Ishikawa (cell line): ENCODE results near the gene ACOD1.

Source experiments
- CEBPB ChIP-seq: IDR thresholded peaks from 2 replicates; pipeline ENCODE4 v1.6.1; 2012
- CREB1 ChIP-seq: IDR thresholded peaks from 2 replicates; pipeline ENCODE4 v1.6.1; 2012; ENCODE audit warnings: low read depth
- EGR1 ChIP-seq: IDR thresholded peaks from 2 replicates; pipeline ENCODE4 v1.6.1; 2012
- EP300 ChIP-seq: IDR thresholded peaks from 2 replicates; pipeline ENCODE4 v1.6.1; 2012; ENCODE audit warnings: borderline replicate concordance
- FOXM1 ChIP-seq: IDR thresholded peaks from 2 replicates; pipeline ENCODE4 v1.6.1; 2012; ENCODE audit warnings: low read depth, borderline replicate concordance
- NFIC ChIP-seq: IDR thresholded peaks from 2 replicates; pipeline ENCODE4 v1.6.1; 2012
- RAD21 ChIP-seq: IDR thresholded peaks from 2 replicates; pipeline ENCODE4 v1.6.1; 2012; ENCODE audit warnings: low read depth
- REST ChIP-seq: IDR thresholded peaks from 2 replicates; pipeline ENCODE4 v1.6.1; 2012; ENCODE audit warnings: low read depth, mild to moderate bottlenecking
- TAF1 ChIP-seq: IDR thresholded peaks from 2 replicates; pipeline ENCODE4 v1.6.1; 2012; ENCODE audit warnings: low read depth, mild to moderate bottlenecking
- TCF12 ChIP-seq: IDR thresholded peaks from 2 replicates; pipeline ENCODE4 v1.6.1; 2012; ENCODE audit warnings: low read depth
- TEAD4 ChIP-seq: IDR thresholded peaks from 2 replicates; pipeline ENCODE4 v1.6.1; 2012
- USF1 ChIP-seq: IDR thresholded peaks from 2 replicates; pipeline ENCODE4 v1.6.1; 2012
- YY1 ChIP-seq: IDR thresholded peaks from 2 replicates; pipeline ENCODE4 v1.6.1; 2012; ENCODE audit warnings: low read depth
- ZBTB7A ChIP-seq: IDR thresholded peaks from 2 replicates; pipeline ENCODE4 v1.6.1; 2012; ENCODE audit warnings: low read depth
- TF ChIP-seq, protein P1 (sequence below): IDR thresholded peaks from 2 replicates; pipeline ENCODE4 v1.6.1; 2012

The ACOD1 gene

DNA sequence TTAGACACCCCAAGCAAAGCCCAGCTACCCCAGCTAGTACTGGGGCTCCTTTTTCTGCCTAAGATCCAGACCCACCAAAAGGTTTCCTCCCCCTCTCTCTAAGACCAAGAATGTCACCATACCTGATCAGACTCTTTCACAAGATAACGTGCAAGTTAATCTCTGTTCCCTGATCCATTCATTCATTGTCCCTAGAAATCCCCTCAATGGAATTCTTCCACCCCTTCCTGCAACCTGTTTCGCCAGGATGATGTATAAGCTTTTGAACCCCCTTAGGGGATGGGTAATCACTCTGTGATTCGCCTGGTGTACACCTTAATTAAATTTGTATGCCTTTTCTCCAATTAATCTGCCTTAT, 26.3 kb downstream of the ACOD1 start:
- TF ChIP-seq REST = no peak
- no peak for TF ChIP-seq CREB1
- no peak for TF ChIP-seq YY1
- TF ChIP-seq CEBPB = no peak
- no peak for TF ChIP-seq RAD21
- TF ChIP-seq ZBTB7A = no peak
- TF ChIP-seq, protein P1, sequence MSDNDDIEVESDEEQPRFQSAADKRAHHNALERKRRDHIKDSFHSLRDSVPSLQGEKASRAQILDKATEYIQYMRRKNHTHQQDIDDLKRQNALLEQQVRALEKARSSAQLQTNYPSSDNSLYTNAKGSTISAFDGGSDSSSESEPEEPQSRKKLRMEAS = no peak
- no peak for TF ChIP-seq FOXM1
- no peak for TF ChIP-seq USF1
- TF ChIP-seq EGR1 = no peak
- TF ChIP-seq TAF1 = no peak
- TF ChIP-seq EP300 = no peak
- TF ChIP-seq TCF12 = no peak

- TF ChIP-seq TCF12 = no peak
- TF ChIP-seq RAD21 = no peak
- no peak for TF ChIP-seq CEBPB
- no peak for TF ChIP-seq NFIC
- no peak for TF ChIP-seq TEAD4
- no peak for TF ChIP-seq FOXM1
- TF ChIP-seq USF1 = no peak
- TF ChIP-seq TAF1 = no peak
- no peak for TF ChIP-seq EP300
- TF ChIP-seq ZBTB7A = no peak
- TF ChIP-seq REST = no peak
- TF ChIP-seq, protein P1 = no peak
- no peak for TF ChIP-seq YY1
- no peak for TF ChIP-seq CREB1
- TF ChIP-seq EGR1 = no peak
Observed at GRCh38 chr13:76975863-76976262, 27.6 kb downstream of the ACOD1 start.

GRCh38 chr13:76976490-76976889, 28.2 kb downstream of the ACOD1 start:
- TF ChIP-seq CEBPB (no peak), ZBTB7A (no peak), TEAD4 (no peak), TCF12 (no peak), NFIC (no peak), FOXM1 (no peak), RAD21 (no peak), REST (no peak), EGR1 (no peak), YY1 (no peak), TAF1 (no peak), EP300 (no peak), USF1 (no peak), CREB1 (no peak)
- TF ChIP-seq, protein P1 = no peak

- TF ChIP-seq TCF12 = no peak
- TF ChIP-seq REST = no peak
- TF ChIP-seq USF1 = no peak
- no peak for TF ChIP-seq TEAD4
- TF ChIP-seq ZBTB7A = no peak
- TF ChIP-seq, protein P1 = no peak
- TF ChIP-seq CEBPB = no peak
- TF ChIP-seq NFIC = no peak
- no peak for TF ChIP-seq FOXM1
- no peak for TF ChIP-seq TAF1
- no peak for TF ChIP-seq EGR1
- TF ChIP-seq EP300 = no peak
- TF ChIP-seq CREB1 = no peak
- no peak for TF ChIP-seq RAD21
- no peak for TF ChIP-seq YY1
Observed at GRCh38 chr13:76976929-76977328, 28.6 kb downstream of the ACOD1 start.
